HepG2 (cell line): ENCODE results near the gene ZNF605. TPM values are rescaled to one million over a fixed set of nuclear protein-coding genes. Genes with fewer than 3 reads are reported as not detected.

Experiments
- DMAP1 ChIP-seq: IDR thresholded peaks from 2 replicates; pipeline ENCODE4 v1.6.1; 2016
- GABPB1 ChIP-seq: IDR thresholded peaks from 2 replicates; pipeline ENCODE4 v1.6.1; 2016; ENCODE audit warnings: mild to moderate bottlenecking, missing genetic modification reagents, moderate library complexity, missing compliant biosample characterization
- GMEB1 ChIP-seq: sonication (generic); formaldehyde crosslinking; IDR thresholded peaks from 2 replicates; pipeline ENCODE4 v1.5.1; 2020; ENCODE audit warnings: missing genetic modification reagents, mild to moderate bottlenecking, borderline replicate concordance
- HHEX ChIP-seq: IDR thresholded peaks from 2 replicates; pipeline ENCODE4 v1.6.1; 2016; ENCODE audit warnings: control low read depth
- HIVEP1 ChIP-seq: sonication (generic); formaldehyde crosslinking; IDR thresholded peaks from 2 replicates; pipeline ENCODE4 v1.4.0; 2020; ENCODE audit warnings: mild to moderate bottlenecking, missing genetic modification reagents
- KLF6 ChIP-seq: IDR thresholded peaks from 2 replicates; pipeline ENCODE4 v1.8.0; 2016; ENCODE audit warnings: missing biosample characterization, missing genetic modification reagents
- MAFF ChIP-seq: IDR thresholded peaks from 2 replicates; pipeline ENCODE4 v1.6.1; 2011; ENCODE audit warnings: low read depth, low read length, improper control_type of control experiment
- MLX ChIP-seq: IDR thresholded peaks from 2 replicates; pipeline ENCODE4 v1.6.1; 2016
- MYC ChIP-seq: sonication (generic); formaldehyde crosslinking; IDR thresholded peaks from 2 replicates; pipeline ENCODE4 v1.9.0; 2021; ENCODE audit warnings: missing genetic modification reagents, borderline replicate concordance
- NAIF1 ChIP-seq: sonication (generic); formaldehyde crosslinking; IDR thresholded peaks from 2 replicates; pipeline ENCODE4 v1.5.0; 2020; ENCODE audit warnings: mild to moderate bottlenecking, missing genetic modification reagents, borderline replicate concordance
- NFYC ChIP-seq: IDR thresholded peaks from 2 replicates; pipeline ENCODE4 v1.6.1; 2016; ENCODE audit warnings: missing genetic modification reagents, missing compliant biosample characterization
- PBX2 ChIP-seq: IDR thresholded peaks from 2 replicates; pipeline ENCODE4 v1.6.1; 2016; ENCODE audit warnings: control low read depth
- PITX1 ChIP-seq: sonication (generic); formaldehyde crosslinking; IDR thresholded peaks from 2 replicates; pipeline ENCODE4 v1.5.1; 2020; ENCODE audit warnings: mild to moderate bottlenecking, missing genetic modification reagents
- RFX3 ChIP-seq: IDR thresholded peaks from 2 replicates; pipeline ENCODE4 v1.6.1; 2016; ENCODE audit warnings: missing biosample characterization, missing genetic modification reagents
- SAP130 ChIP-seq: IDR thresholded peaks from 2 replicates; pipeline ENCODE4 v1.6.1; 2016; ENCODE audit warnings: low read depth
- TBL1XR1 ChIP-seq: fragments of 150-350 bp; IDR thresholded peaks from 2 replicates; pipeline ENCODE4 v1.6.1; 2014; ENCODE audit warnings: borderline replicate concordance, low read length; ENCODE audit not compliant: partially characterized antibody
- TERF1 ChIP-seq: sonication (generic); formaldehyde crosslinking; IDR thresholded peaks from 2 replicates; pipeline ENCODE4 v1.8.0; 2022; ENCODE audit warnings: mild to moderate bottlenecking, missing genetic modification reagents, moderate library complexity
- TP53 ChIP-seq: sonication (generic); formaldehyde crosslinking; conservative IDR thresholded peaks from 2 replicates; pipeline ENCODE4 v1.4.0; 2020; ENCODE audit warnings: missing genetic modification reagents
- YY1 ChIP-seq: IDR thresholded peaks from 2 replicates; pipeline ENCODE4 v1.6.1; 2011; ENCODE audit warnings: low read length, low read depth, moderate library complexity, mild to moderate bottlenecking; ENCODE audit not compliant: insufficient read depth, insufficient replicate concordance
- ZBTB26 ChIP-seq: IDR thresholded peaks from 2 replicates; pipeline ENCODE4 v1.6.1; 2016; ENCODE audit warnings: missing compliant biosample characterization, missing genetic modification reagents, borderline replicate concordance
- ZKSCAN5 ChIP-seq: sonication (generic); formaldehyde crosslinking; IDR thresholded peaks from 2 replicates; pipeline ENCODE4 v1.5.1; 2020; ENCODE audit warnings: mild to moderate bottlenecking, missing genetic modification reagents
- ZNF20 ChIP-seq: sonication (generic); formaldehyde crosslinking; IDR thresholded peaks from 2 replicates; pipeline ENCODE4 v1.4.0; 2020; ENCODE audit warnings: mild to moderate bottlenecking, moderate library complexity, missing genetic modification reagents
- ZNF292 ChIP-seq: sonication (generic); formaldehyde crosslinking; IDR thresholded peaks from 2 replicates; pipeline ENCODE4 v1.8.1; 2022; ENCODE audit warnings: mild to moderate bottlenecking, low read depth, missing genetic modification reagents, borderline replicate concordance
- ZNF382 ChIP-seq: sonication (generic); formaldehyde crosslinking; IDR thresholded peaks from 2 replicates; pipeline ENCODE4 v1.5.0; 2020; ENCODE audit warnings: missing genetic modification reagents, mild to moderate bottlenecking, borderline replicate concordance
- ZNF883 ChIP-seq: sonication (generic); formaldehyde crosslinking; IDR thresholded peaks from 2 replicates; pipeline ENCODE4 v1.5.1; 2020; ENCODE audit warnings: mild to moderate bottlenecking, missing genetic modification reagents; ENCODE audit errors: not compliant biosample characterization
- polyA plus RNA-seq, 8 experiments: library from polyadenylated mRNA; depleted of rRNA in 3 of 8; stranded (reverse) in 7 of 8; unstranded in 1 of 8; fragments of >200 nt; fragmentation: Illumina TruSeq in 4 of 8; extraction: Trizol in 4 of 8; gene quantifications; 2 replicates each; pipeline versions ENCODE4 v1.2.1 to v1.2.3, GENCODE V29; 2011 to 2016; ENCODE audit warnings: low read depth in 4 of 8, missing spikeins in 1 of 8, mixed read lengths in 1 of 8; ENCODE audit not compliant: insufficient read depth in 1 of 8
- total RNA-seq, 5 experiments: library from RNA; depleted of rRNA; stranded (reverse); fragments of >200 nt; fragmentation: Illumina TruSeq; extraction: Trizol; gene quantifications; 2 replicates each; pipeline ENCODE4 v1.2.3, GENCODE V29; 2016; ENCODE audit warnings: low read depth in 1 of 5

Gene ZNF605
- total and polyA plus RNA-seq, 2 of the 13 experiments (the other 11 are each of a cell fraction or from before 2014, with no cell fraction given): 6.7 to 6.8 TPM

GRCh38 chr12:132986001-132986884 is 30.1 kb upstream of the ZNF605 start, which contains the start of gene ZNF26 (continued):
- TF ChIP-seq MLX (CRISPR knock-in tag) (peak; percentile 62; the same call in 1 of the 2 replicates), NFYC (peak; percentile 60), NAIF1 (CRISPR knock-in tag) (no peak), ZNF292 (no peak; the same call in 1 of the 2 replicates), PBX2 (no peak), TP53 (CRISPR knock-in tag) (peak; percentile 84; the same call in 1 of the 2 replicates), HIVEP1 (CRISPR knock-in tag) (no peak; the same call in 1 of the 2 replicates), GABPB1 (CRISPR knock-in tag) (peak; percentile 100), YY1 (peak; percentile 80), ZNF382 (CRISPR knock-in tag) (no peak), DMAP1 (peak; percentile 69; the same call in 1 of the 2 replicates), HHEX (CRISPR knock-in tag) (no peak), GMEB1 (CRISPR knock-in tag) (peak; percentile 98), ZKSCAN5 (CRISPR knock-in tag) (no peak), ZBTB26 (CRISPR knock-in tag) (peak; percentile 81; the same call in 1 of the 2 replicates), TERF1 (no peak), SAP130 (CRISPR knock-in tag) (peak; percentile 99), MYC (peak; percentile 96), RFX3 (CRISPR knock-in tag) (no peak), PITX1 (peak; percentile 76; the same call in 1 of the 2 replicates), ZNF883 (peak; percentile 58), KLF6 (CRISPR knock-in tag) (peak; percentile 90), MAFF (no peak), ZNF20 (CRISPR knock-in tag) (no peak), TBL1XR1 (peak; percentile 89)
